Measurements from ENCODE around the gene PHF19. TPM values are rescaled to one million over a fixed set of nuclear protein-coding genes. Genes with fewer than 3 reads are reported as not detected.
A peak's percentile ranks its signal among the peaks of the same experiment; 100 is the strongest.

The PHF19 gene
- total and polyA plus RNA-seq, 8 donors: 37.0 to 55.0 (median 45.7) TPM

DNA sequence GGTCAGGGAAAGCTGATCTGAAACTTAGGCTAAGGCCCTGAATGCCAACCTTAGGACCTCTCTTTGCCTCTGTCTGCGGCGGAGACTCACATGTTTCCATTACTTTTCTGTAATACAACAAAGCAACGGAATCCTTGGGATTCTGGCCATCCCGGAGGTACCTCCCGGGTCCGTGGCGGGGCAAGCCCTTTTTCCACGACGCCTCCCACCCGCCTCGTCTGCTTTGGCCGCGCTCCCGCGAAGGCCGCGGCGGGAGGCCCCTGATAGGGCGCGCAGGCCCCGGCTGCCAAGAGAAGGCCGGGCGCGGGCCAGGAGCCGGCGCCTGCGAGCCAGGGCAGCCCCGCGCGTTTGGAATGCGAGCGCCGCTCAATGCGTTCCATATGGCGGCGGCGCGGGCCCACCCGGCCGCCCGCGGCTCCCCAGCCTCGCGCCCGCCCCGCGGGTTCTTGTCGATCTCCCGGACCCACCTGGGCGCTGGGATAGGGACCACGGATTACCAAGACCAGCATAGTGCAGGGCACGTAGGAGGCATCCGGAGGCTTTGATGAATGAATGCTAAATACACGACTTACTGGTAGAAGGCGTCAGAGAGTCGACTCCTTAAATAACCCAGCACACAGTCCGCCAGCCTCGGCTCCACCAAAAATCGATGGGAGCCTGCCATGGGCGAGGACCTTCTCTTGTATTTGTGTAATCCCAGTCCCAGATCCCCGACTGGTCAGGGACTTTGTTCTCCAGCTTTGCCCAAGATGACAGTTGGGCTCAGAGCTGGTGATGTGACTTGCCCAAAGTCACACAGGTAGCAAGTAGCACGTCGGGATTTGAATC is 17.5 kb upstream of the PHF19 start:
- TF ChIP-seq, protein P1, sequence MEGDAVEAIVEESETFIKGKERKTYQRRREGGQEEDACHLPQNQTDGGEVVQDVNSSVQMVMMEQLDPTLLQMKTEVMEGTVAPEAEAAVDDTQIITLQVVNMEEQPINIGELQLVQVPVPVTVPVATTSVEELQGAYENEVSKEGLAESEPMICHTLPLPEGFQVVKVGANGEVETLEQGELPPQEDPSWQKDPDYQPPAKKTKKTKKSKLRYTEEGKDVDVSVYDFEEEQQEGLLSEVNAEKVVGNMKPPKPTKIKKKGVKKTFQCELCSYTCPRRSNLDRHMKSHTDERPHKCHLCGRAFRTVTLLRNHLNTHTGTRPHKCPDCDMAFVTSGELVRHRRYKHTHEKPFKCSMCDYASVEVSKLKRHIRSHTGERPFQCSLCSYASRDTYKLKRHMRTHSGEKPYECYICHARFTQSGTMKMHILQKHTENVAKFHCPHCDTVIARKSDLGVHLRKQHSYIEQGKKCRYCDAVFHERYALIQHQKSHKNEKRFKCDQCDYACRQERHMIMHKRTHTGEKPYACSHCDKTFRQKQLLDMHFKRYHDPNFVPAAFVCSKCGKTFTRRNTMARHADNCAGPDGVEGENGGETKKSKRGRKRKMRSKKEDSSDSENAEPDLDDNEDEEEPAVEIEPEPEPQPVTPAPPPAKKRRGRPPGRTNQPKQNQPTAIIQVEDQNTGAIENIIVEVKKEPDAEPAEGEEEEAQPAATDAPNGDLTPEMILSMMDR (IDR thresholded peaks at IDR 0.05): no peak
- peaks cover 0 to 5% of the 10 kb centered on the region in 2 donors for H3K27me3 ChIP-seq
- DNase-seq: peak in 2 of 4 donors; percentile 83 to 88
- H3K27ac ChIP-seq: peak overlapping the region in 1 of 2 donors; percentile 33
- H3K4me1 ChIP-seq: peaks cover 14 to 30% of the 10 kb centered on the region in 2 donors
- no peak overlapping the region for H3K4me3 ChIP-seq
- intact Hi-C loops (cut with DNase I): no loop called here
- no peaks in the 10 kb centered on the region for H3K36me3 ChIP-seq
- H3K9me3 ChIP-seq: no peaks in the 10 kb centered on the region
- ATAC-seq: peak; percentile 70

DNA sequence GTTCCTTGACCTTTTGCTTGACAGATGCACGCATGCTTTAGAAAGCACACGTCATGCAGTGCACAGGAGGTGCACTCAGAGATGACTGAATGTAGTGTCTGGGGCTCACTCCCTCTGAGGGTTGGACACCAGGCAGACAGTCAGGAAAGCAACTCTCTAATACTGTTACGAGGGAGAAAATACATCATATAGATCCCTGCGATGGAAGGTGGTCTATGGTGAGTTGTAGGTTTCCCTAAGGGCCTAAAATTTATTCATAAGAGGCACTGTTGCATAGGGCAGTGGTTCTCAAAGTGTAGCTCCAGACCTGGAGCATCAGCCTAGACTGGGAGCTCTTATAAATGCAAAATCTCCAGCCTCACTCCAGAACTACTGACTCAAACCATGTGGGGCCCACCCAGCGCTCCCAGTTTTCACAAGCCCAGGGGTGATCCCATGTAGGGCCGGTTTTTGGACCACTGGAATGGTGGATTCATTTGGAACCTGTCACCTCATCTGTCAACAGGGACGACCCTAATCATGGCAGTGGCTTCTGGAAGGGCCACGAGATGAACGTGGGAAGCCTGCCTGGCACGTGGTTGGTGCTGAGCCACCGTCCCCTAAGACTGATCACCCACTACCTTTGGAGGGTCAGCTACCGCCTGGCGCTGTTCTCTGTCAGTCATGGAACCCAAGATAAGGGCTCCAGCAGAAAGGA is 16.8 kb upstream of the PHF19 start:
- DNase-seq: no peak
- no peaks in the 10 kb centered on the region for H3K36me3 ChIP-seq
- H3K4me1 ChIP-seq: peaks cover 14 to 30% of the 10 kb centered on the region in 2 donors
- TF ChIP-seq, protein P1 (IDR thresholded peaks at IDR 0.05): no peak
- no peak overlapping the region for H3K4me3 ChIP-seq
- intact Hi-C loops (cut with DNase I): no loop called here
- H3K9me3 ChIP-seq: no peaks in the 10 kb centered on the region
- H3K27ac ChIP-seq: peak overlapping the region in 1 of 2 donors; percentile 23
- peaks cover 0 to 5% of the 10 kb centered on the region in 2 donors for H3K27me3 ChIP-seq
- peak; percentile 14 for ATAC-seq

DNA sequence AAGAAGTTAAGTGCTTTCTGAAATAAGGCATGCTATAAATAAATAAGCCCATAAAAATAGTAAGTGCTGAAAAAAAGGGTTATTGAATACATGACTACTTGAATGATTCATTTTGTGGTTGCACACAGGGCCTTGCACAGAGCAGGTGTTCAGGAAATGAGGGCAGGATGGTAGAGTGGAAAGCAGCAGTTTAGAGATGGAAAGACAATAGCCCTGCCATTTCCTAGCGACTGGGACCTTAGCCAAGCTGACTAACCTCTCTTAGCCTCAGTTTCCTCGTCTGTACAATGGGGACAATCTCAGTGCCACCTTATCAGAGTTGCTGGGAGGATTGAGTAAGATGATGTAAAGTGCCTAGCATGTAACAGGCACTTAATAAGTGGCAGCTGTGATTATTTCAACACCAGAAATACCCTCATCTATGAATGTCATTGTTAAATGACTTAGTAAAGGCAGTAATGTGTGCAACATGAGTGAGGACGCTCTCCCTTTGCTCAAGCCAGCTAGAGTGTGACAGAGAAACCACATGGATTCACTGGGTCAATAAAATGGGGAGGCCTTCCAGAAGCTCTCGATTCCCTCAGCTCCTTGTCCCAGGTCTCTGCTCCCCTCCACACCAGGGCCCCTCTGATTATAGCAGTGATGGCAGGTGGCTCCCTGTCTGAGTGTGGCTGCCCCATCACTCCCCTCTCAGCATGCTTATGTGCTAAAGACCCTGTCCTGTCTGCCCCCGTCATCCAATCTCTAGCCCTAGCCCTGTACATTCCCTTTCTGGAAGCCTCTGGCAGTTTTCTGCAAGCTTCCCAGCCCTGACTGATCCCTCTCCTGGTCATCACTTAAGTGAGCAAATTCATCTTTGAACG is 16.0 kb upstream of the PHF19 start:
- no peak for DNase-seq
- H3K27ac ChIP-seq: peak overlapping the region in 1 of 2 donors; percentile 23

DNA sequence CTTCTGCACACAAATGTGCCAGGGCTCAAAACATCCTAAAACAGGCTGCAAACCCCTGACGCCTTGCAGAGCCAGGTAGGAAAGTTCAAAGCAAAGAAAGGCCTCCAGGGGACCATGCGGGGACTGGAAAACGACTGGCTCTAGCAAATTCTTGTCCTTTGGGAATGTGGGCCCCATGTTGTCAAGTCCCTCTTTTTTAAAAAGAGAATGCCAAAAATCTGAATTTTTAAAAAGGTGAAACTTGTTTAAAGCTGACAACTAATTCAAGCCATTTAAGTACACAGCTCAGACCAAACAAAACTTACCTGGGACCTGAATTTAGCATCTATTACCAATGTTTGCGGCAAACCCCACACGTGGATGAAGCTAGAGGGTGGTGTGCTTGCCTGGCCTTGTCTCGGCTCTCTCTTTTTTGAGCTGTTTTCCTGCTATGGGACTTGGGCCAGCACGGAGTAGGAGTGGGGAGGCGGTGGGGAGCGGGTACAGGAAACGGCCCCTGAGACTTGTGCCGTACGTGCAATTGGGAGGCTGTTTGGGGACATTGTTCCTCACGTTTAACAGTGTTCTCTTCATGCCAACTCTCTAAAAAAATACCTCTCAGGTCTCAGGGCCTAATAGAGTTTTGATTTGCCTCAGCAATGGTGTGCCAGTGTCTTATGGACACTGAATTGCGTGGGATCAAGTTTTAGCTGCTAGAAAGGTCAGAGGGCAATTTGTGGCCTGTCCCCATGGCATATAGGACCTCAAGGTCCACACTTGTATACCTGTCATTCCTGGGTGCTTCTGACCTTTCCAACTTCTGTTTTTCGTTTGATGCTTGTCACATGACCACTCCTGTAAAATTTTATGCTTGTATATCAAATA is 15.1 kb upstream of the PHF19 start:
- H3K4me3 ChIP-seq: no peak overlapping the region
- no peaks in the 10 kb centered on the region for H3K36me3 ChIP-seq
- peak in 1 of 4 donors; percentile 85 for DNase-seq
- peak overlapping the region in 1 of 2 donors; percentile 17 for H3K27ac ChIP-seq
- peaks cover 14 to 24% of the 10 kb centered on the region in 2 donors for H3K4me1 ChIP-seq
- no peak for ATAC-seq
- TF ChIP-seq, protein P1 (IDR thresholded peaks at IDR 0.05): no peak
- peaks cover 0 to 5% of the 10 kb centered on the region in 2 donors for H3K27me3 ChIP-seq
- intact Hi-C loops (cut with DNase I): no loop called here
- H3K9me3 ChIP-seq: no peaks in the 10 kb centered on the region

More for the DNA sequence above, 16.0 kb upstream of the PHF19 start:
- Histone ChIP-seq H3K4me3 (no peak overlapping the region), H3K27me3 (peaks cover 0 to 5% of the 10 kb centered on the region in 2 donors), H3K9me3 (no peaks in the 10 kb centered on the region), H3K36me3 (no peaks in the 10 kb centered on the region), H3K4me1 (peaks cover 14 to 30% of the 10 kb centered on the region in 2 donors)
- peak; percentile 17 for ATAC-seq
- TF ChIP-seq, protein P1 (IDR thresholded peaks at IDR 0.05): no peak
- intact Hi-C loops (cut with DNase I): no loop called here

All from left lung (tissue), 10 donors.